Small intestine (tissue), 7 donors: Measurements from ENCODE around the gene AP3B1. TPM values are rescaled to one million over a fixed set of nuclear protein-coding genes. Genes with fewer than 3 reads are reported as not detected.

Experiments used
- DNase-seq, 2 donors: peaks; one replicate each; pipeline versions ENCODE4 v3.0.0 to v3.0.0-alpha.2; 2013
- FAIRE-seq: peaks from 2 replicates; lab custom pipeline; 2012; peaks lifted over from hg19 to GRCh38; lab: Jason Lieb, UNC
- H3K27ac ChIP-seq, 3 donors: one replicate each; pipeline ENCODE4 v1.5.1; 2013; ENCODE audit warnings: low read length in 2 of 3, mild to moderate bottlenecking in 2 of 3, control low read depth in 1 of 3, inconsistent platforms in 1 of 3, low read depth in 1 of 3, moderate library complexity in 1 of 3
- H3K27me3 ChIP-seq, 3 donors: one replicate each; pipeline ENCODE4 v1.6.1; 2013; ENCODE audit warnings: low read length in 3 of 3, inconsistent platforms in 1 of 3; ENCODE audit not compliant: control insufficient read depth in 3 of 3, insufficient read depth in 3 of 3
- H3K36me3 ChIP-seq, 3 donors: one replicate each; pipeline ENCODE4 v1.6.1; 2013; ENCODE audit warnings: low read length in 3 of 3, inconsistent platforms in 1 of 3, low read depth in 1 of 3, mild to moderate bottlenecking in 1 of 3, moderate library complexity in 1 of 3; ENCODE audit not compliant: control insufficient read depth in 3 of 3, insufficient read depth in 2 of 3
- H3K4me1 ChIP-seq, 3 donors: one replicate each; pipeline ENCODE4 v1.6.1; 2013; ENCODE audit warnings: low read length in 2 of 3, inconsistent platforms in 1 of 3, low read depth in 1 of 3, mild to moderate bottlenecking in 1 of 3, moderate library complexity in 1 of 3; ENCODE audit not compliant: control insufficient read depth in 3 of 3, insufficient read depth in 2 of 3
- H3K4me3 ChIP-seq, 3 donors: one replicate each; pipeline ENCODE4 v1.5.1; 2013; ENCODE audit warnings: low read length in 3 of 3, control low read depth in 1 of 3, inconsistent platforms in 1 of 3, low read depth in 1 of 3, mild to moderate bottlenecking in 1 of 3, moderate library complexity in 1 of 3
- H3K9me3 ChIP-seq, 2 donors: one replicate each; pipeline ENCODE4 v1.6.1; 2013; ENCODE audit warnings: low read depth in 1 of 2, low read length in 1 of 2; ENCODE audit not compliant: control insufficient read depth in 2 of 2, insufficient read depth in 1 of 2
- WGBS, 3 donors: extraction: QIAGEN DNeasy Blood & Tissue Kit; methylation state at CpG; one replicate each; pipeline ENCODE4 v1.1.7; 2013; 5-methylcytosine and 5-hydroxymethylcytosine counted together
- polyA plus RNA-seq, 4 donors: library from polyadenylated mRNA; stranded (reverse) in 3 of 4; unstranded in 1 of 4; fragments of 200-250 nt in 3 of 4; fragments of 120-200 nt in 1 of 4; gene quantifications; one replicate each; pipeline versions ENCODE4 v1.2.1 to v1.2.3, GENCODE V29; 2013
- donor health status: healthy with polysubstance abuse.
- donor health status: control.
- donor health status: control.
- donor health status: Bipolar disorder and iron deficiency.
- donor health status: healthy.

The AP3B1 gene
- polyA plus RNA-seq, 4 donors, result 22.6 to 38.0 (median 30.6) TPM

DNA sequence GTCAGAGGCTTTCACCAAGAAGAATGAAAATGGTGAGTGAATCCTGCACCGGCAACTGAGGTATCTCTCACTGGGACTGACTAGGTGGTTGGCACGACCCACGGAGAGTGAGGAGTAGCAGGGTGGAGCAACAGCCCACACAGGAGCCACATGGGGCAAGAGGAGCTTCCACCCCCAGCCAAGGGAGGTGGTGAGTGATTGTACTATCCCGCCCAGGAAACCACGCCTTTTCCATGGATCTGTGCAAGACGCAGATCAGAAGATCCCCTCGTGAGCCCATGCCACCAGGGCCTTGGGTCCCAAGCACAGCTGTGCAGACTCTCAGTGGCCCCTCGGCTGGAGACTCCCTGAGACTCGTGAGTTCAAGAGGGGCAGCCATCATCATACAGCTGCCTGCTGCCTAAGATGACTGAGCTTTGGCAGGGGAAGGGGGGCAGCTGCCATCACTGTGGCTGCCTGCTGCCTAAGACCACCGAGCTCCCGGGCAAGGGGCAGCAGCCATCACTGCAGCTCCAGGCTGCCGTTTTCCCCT lies 229.5 kb downstream of the AP3B1 start:
- WGBS, 3 donors, result 90 to 97% (median 95%) methylated on average over 12 of the region's 12 CpGs

DNA sequence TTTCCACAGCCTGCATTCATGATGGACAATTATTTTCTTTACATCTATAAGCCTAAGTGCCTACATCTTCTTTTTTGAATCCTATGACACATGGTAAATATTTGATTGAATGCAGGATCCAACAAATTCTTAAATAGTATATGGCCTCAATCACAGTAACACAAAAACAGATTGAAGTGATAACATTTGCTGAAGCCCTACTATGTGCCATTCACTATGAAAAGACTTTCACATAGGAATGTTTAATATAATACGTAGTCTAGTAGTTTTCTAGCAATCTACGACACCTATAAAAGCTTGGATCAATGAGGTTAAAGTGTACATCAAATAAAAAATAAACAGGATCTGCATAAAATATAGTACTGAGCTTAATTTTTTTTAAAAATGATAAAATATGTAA lies 231.0 kb downstream of the AP3B1 start:
- FAIRE-seq, result no peak
- no peak overlapping the region for H3K4me3 ChIP-seq
- H3K36me3 ChIP-seq, result peaks cover 0 to 7% (median 0%) of the 10 kb centered on the region in 3 donors
- no peaks in the 10 kb centered on the region for H3K27me3 ChIP-seq
- H3K9me3 ChIP-seq, result peaks cover 0 to 7% of the 10 kb centered on the region in 2 donors
- 97 to 99% (median 99%) methylated on average over 2 of the region's 2 CpGs for WGBS, 3 donors
- no peaks in the 10 kb centered on the region for H3K4me1 ChIP-seq
- no peak for DNase-seq
- H3K27ac ChIP-seq, result no peak overlapping the region

More for the DNA sequence above, 229.5 kb downstream of the AP3B1 start:
- H3K9me3 ChIP-seq, result peaks cover 0 to 7% of the 10 kb centered on the region in 2 donors
- no peaks in the 10 kb centered on the region for H3K4me1 ChIP-seq
- no peak overlapping the region for H3K27ac ChIP-seq
- H3K4me3 ChIP-seq, result no peak overlapping the region
- H3K27me3 ChIP-seq, result no peaks in the 10 kb centered on the region
- H3K36me3 ChIP-seq, result peaks cover 0 to 7% (median 0%) of the 10 kb centered on the region in 3 donors
- no peak for DNase-seq
- FAIRE-seq, result no peak

DNA sequence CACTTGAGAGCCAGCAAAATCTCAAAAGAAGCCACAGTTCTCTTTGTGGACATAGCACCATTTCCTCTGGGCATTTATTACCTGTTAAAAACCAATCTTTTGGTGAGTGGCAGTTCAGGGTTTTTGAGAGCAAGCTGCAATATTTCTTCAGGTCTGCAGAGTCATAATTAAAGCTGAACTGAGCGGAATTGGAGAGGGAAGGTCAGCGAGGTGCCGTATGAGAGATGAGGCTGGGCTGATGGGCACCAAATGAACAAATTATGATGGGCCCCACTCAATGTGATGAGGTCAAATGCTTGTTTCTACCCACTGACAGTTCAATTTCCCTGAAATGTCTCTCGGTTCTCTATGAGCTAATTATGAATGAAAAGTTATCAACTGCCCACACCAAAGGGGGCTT lies 231.9 kb downstream of the AP3B1 start:
- Histone ChIP-seq H3K9me3 (peaks cover 0 to 3% of the 10 kb centered on the region in 2 donors), H3K36me3 (peaks cover 0 to 7% (median 0%) of the 10 kb centered on the region in 3 donors), H3K27me3 (no peaks in the 10 kb centered on the region), H3K27ac (no peak overlapping the region), H3K4me1 (no peaks in the 10 kb centered on the region), H3K4me3 (no peak overlapping the region)
- no peak for DNase-seq
- no peak for FAIRE-seq
- WGBS, 3 donors, result 92 to 96% (median 94%) methylated on average over 4 of the region's 4 CpGs

DNA sequence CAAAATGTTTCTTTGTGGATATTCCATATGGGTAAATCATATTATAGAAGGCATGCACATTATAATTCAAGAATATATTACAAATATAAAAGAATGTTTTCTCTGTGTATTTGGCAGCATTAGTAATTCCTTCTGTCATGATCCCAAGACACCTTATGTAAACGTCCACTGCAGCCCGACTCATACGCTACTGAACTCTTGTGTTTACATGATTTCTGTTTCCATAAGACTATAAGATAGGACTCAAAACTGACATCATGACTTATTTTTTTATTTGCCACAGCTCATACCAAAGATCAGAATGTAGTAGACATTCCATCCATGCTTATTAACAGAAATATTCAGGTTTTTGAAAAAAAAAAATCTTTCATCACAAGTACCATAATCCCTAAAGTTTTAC lies 234.1 kb downstream of the AP3B1 start:
- H3K27ac ChIP-seq, result no peak overlapping the region
- FAIRE-seq (no peak), DNase-seq (no peak)
- WGBS, 3 donors, result 84 to 91% (median 90%) methylated on average over 3 of the region's 3 CpGs
- H3K4me1 ChIP-seq, result no peaks in the 10 kb centered on the region
- H3K27me3 ChIP-seq, result no peaks in the 10 kb centered on the region
- peaks cover 0 to 3% of the 10 kb centered on the region in 2 donors for H3K9me3 ChIP-seq
- H3K36me3 ChIP-seq, result peaks cover 0 to 2% (median 0%) of the 10 kb centered on the region in 3 donors
- no peak overlapping the region for H3K4me3 ChIP-seq

DNA sequence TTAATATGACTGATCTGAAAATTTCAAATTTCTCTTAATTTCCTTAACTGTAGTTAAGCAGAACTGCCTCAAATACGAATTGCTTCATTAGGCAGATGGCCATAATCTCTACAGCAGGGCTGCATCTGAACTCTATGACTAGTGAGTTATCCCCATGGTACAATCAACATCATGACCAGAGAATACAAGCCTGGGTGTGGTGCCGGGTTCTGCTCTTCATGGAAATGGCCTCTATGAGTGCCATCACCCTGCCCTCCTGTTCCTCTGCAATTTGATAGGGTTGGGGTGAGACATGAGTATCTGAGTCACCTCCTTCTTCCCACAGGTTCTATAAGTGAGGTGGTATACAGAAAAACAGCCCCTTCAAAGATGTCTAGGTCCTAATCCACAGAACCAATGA lies 235.9 kb downstream of the AP3B1 start:
- DNase-seq, result no peak
- whole genome bisulfite sequencing, 3 donors, result 93 to 94% (median 94%) methylated on average over 2 of the region's 2 CpGs
- Histone ChIP-seq H3K27me3 (no peaks in the 10 kb centered on the region), H3K4me3 (no peak overlapping the region), H3K9me3 (no peaks in the 10 kb centered on the region), H3K4me1 (no peaks in the 10 kb centered on the region), H3K36me3 (no peaks in the 10 kb centered on the region), H3K27ac (no peak overlapping the region)
- no peak for FAIRE-seq

DNA sequence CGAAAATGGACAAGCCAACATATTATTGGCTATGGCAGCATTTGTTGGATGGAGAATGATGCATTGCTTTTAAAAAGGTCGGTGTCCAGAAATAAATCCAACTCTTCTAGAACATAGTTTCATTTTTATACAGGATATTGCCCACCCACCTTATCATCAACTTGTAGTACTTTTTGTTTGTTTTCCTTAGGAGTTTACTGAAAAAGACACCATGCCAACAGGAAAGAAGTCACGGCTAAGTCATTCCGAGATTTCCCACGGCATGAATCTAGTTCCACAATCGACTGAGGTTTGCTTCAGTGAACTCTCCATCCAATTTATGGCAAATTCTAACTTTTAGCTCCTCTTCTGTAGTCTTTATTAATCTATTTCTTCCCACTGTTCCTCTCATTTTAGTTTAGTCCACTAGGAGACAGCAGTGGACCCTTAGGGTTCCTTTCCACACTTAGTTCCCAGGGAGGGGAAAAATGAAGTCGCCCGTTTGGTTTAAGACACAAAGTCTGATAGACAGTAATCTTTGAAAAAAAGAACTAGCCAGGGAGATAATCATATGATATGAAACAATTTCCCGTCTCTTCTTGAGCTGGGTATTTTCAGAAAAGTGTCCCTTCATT lies 237.5 kb downstream of the AP3B1 start:
- 87 to 94% (median 87%) methylated on average over 9 of the region's 9 CpGs for WGBS, 3 donors

DNA sequence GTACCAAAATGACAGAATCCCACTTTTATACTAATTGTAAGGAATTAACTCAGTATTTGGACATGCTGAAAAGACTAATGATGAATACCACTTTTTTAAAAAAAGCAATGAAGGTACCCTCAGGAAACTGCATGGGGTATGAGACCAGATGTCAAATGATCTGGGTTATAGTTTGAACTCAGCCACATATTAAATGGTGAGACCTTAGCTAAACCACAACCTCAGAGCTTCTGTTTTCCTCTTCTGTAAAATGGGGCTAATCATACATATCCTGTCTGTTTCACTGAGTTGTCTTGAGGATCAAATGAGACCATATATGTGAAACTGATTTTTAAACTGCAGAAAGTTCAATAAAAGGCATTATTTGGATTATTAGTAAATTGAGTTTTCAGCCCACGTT lies 238.4 kb downstream of the AP3B1 start:
- Histone ChIP-seq H3K4me1 (no peaks in the 10 kb centered on the region), H3K36me3 (no peaks in the 10 kb centered on the region), H3K9me3 (no peaks in the 10 kb centered on the region), H3K4me3 (no peak overlapping the region), H3K27me3 (no peaks in the 10 kb centered on the region), H3K27ac (no peak overlapping the region)
- 73 to 88% (median 79%) methylated on average over 1 of the region's 1 CpG for WGBS, 3 donors
- no peak for FAIRE-seq
- DNase-seq, result no peak

More for the DNA sequence above, 237.5 kb downstream of the AP3B1 start:
- Histone ChIP-seq H3K4me1 (no peaks in the 10 kb centered on the region), H3K4me3 (no peak overlapping the region), H3K36me3 (no peaks in the 10 kb centered on the region), H3K9me3 (no peaks in the 10 kb centered on the region), H3K27me3 (no peaks in the 10 kb centered on the region), H3K27ac (no peak overlapping the region)
- FAIRE-seq (no peak), DNase-seq (no peak)

DNA sequence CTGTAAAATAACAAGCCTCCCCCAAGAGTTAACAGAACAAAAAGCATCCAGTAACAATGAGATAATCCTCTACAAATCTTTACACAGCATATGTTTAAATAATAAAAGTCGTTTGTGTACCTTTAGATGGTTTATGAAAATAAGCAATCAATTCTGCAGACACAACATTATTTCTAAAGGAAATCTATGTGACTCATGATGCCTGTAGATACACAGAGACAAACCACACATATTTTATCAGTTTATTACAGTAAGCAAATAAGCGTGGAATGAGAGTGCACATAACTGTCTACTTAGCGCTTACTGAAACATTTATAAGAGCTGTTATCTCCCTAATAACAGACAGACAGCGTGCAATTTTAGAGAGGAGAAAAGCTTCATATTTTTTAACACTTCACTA lies 243.6 kb downstream of the AP3B1 start:
- Histone ChIP-seq H3K4me1 (no peaks in the 10 kb centered on the region), H3K9me3 (no peaks in the 10 kb centered on the region), H3K27ac (no peak overlapping the region), H3K36me3 (no peaks in the 10 kb centered on the region), H3K27me3 (no peaks in the 10 kb centered on the region), H3K4me3 (no peak overlapping the region)
- 62 to 75% (median 66%) methylated on average over 4 of the region's 4 CpGs for WGBS, 3 donors
- DNase-seq, result peak in 1 of 2 donors; percentile 10
- FAIRE-seq, result no peak
